ENCODE data around the gene SCAF1. TPM values are rescaled to one million over a fixed set of nuclear protein-coding genes. Genes with fewer than 3 reads are reported as not detected.
A peak's percentile ranks its signal among the peaks of the same experiment; 100 is the strongest.

SCAF1 gene
- total and polyA plus RNA-seq, 2 of the 13 experiments (the other 11 are each of a cell fraction or from before 2014, with no cell fraction given) = 3.3 to 6.1 TPM

- TF ChIP-seq MYC (CRISPR knock-in tag; IDR thresholded peaks at IDR 0.05; ENCODE audit: borderline replicate concordance) = peak; percentile 50; the same call in 1 of the 2 replicates
- no peak for TF ChIP-seq RERE (CRISPR knock-in tag; IDR thresholded peaks at IDR 0.05; ENCODE audit: low read depth)
- no peak for TF ChIP-seq ZNF746 (CRISPR knock-in tag; IDR thresholded peaks at IDR 0.05)
- TF ChIP-seq ZNF788 (CRISPR knock-in tag; IDR thresholded peaks at IDR 0.05; ENCODE audit: borderline replicate concordance) = peak; percentile 92
- 0 out of 2 replicates have a peak, but pooled peaks have one; percentile 71 for TF ChIP-seq ZNF776 (CRISPR knock-in tag; IDR thresholded peaks at IDR 0.05)
- no peak for TF ChIP-seq TBX3 (IDR thresholded peaks at IDR 0.05; ENCODE audit: borderline replicate concordance)
- peak; percentile 35; the same call in 1 of the 2 replicates for TF ChIP-seq ZNF605 (CRISPR knock-in tag; IDR thresholded peaks at IDR 0.05)
- TF ChIP-seq PBX2 (CRISPR knock-in tag; IDR thresholded peaks at IDR 0.05) = peak; percentile 81
- no peak for TF ChIP-seq GLI4 (CRISPR knock-in tag; IDR thresholded peaks at IDR 0.05; ENCODE audit: borderline replicate concordance)
- peak; percentile 98; the same call in 1 of the 2 replicates for TF ChIP-seq MEIS1 (CRISPR knock-in tag; IDR thresholded peaks at IDR 0.05; ENCODE audit: borderline replicate concordance)
- 0 out of 2 replicates have a peak, but pooled peaks have one; percentile 34 for TF ChIP-seq TFE3 (CRISPR knock-in tag; IDR thresholded peaks at IDR 0.05)
- TF ChIP-seq ZNF124 (CRISPR knock-in tag; IDR thresholded peaks at IDR 0.05) = 0 out of 2 replicates have a peak, but pooled peaks have one; percentile 45
- peak; percentile 94 for TF ChIP-seq HNF4A (CRISPR knock-in tag; IDR thresholded peaks at IDR 0.05)
- no peak for TF ChIP-seq THAP9 (CRISPR knock-in tag; IDR thresholded peaks at IDR 0.05; ENCODE audit: borderline replicate concordance)
- TF ChIP-seq ZNF850 (CRISPR knock-in tag; conservative IDR thresholded peaks at IDR 0.05) = no peak
- peak; percentile 53; the same call in 1 of the 2 replicates for TF ChIP-seq POLR2AphosphoS5 (IDR thresholded peaks at IDR 0.05; ENCODE audit: low read depth, low read length)
Observed at GRCh38 chr19:49672131-49672919, 30.3 kb downstream of the SCAF1 start (continued).

Data from HepG2 (cell line).